ENCODE results near the gene CCL26.

The CCL26 gene

GRCh38 chr7:75813781-75814236, 41.8 kb upstream of the CCL26 start, which contains the start of gene CCL24:
Gene CCL24, minus strand, starts transcription at chr7:75813806. Its CDS starts 91 bp downstream, at chr7:75813715.
- TF ChIP-seq, protein P1, sequence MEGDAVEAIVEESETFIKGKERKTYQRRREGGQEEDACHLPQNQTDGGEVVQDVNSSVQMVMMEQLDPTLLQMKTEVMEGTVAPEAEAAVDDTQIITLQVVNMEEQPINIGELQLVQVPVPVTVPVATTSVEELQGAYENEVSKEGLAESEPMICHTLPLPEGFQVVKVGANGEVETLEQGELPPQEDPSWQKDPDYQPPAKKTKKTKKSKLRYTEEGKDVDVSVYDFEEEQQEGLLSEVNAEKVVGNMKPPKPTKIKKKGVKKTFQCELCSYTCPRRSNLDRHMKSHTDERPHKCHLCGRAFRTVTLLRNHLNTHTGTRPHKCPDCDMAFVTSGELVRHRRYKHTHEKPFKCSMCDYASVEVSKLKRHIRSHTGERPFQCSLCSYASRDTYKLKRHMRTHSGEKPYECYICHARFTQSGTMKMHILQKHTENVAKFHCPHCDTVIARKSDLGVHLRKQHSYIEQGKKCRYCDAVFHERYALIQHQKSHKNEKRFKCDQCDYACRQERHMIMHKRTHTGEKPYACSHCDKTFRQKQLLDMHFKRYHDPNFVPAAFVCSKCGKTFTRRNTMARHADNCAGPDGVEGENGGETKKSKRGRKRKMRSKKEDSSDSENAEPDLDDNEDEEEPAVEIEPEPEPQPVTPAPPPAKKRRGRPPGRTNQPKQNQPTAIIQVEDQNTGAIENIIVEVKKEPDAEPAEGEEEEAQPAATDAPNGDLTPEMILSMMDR (conservative IDR thresholded peaks at IDR 0.05) = no peak

DNA sequence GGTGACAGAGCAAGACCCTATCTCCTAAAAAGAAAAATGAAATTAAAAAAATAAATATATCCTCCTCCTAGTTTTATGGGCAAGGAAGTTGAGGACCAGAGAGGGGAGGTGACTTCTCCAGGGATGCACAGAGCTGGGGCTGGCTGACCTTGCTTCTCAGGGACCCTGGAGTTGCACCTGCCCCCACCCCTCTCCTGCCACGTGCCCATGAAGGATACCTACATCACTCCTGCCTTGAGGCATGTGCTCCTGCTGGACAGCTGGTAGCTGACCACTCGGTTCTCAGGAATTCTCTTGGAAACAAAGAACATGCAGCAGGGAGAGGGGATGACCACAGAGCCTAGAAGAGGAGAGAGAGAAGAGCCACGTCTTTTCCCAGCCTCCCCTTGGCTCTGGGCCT, 41.1 kb upstream of the CCL26 start:
- H3K27ac ChIP-seq = no peak overlapping the region
- TF ChIP-seq, protein P1 (conservative IDR thresholded peaks at IDR 0.05) = no peak

More at GRCh38 chr7:75813781-75814236, 41.8 kb upstream of the CCL26 start, which contains the start of gene CCL24:
- H3K27ac ChIP-seq = no peak within 1 kb of the TSS

DNA sequence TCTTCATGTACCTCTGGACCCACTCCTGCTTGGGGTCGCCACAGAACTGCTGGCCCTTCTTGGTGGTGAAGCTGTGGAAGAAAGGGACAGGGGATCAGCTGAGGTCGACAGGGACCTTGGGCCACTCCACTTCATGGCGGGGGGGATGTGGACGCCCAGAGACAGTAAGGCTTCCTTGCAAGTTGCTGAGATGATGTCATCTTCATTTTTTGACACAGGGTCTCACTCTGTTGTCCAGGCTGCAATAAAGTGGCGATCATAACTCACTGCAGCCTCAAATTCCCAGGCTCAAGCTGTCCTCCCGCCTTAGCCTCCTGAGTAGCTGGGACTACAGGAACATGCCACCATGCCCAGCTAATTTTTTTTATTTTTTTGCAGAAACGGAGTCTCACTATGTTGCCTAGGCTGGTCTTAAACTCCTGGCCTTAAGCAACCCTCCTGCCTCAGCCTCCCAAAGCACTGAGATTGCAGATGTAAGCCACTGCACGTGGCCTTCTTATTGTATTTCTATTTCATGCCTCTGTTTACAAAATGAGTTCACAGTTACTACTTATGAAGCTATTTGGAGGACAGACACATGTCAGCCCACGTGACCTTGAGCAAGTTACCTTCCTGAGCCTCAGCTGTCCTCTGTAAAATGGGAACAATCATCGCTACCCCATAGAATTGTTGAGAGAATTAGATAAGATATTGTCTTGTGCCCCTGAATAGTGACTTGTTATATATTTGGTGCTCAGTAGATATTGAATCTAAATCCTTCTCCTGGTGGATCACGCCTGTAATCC, 40.1 kb upstream of the CCL26 start:
- TF ChIP-seq, protein P1 (conservative IDR thresholded peaks at IDR 0.05) = no peak
- H3K27ac ChIP-seq = no peak overlapping the region

DNA sequence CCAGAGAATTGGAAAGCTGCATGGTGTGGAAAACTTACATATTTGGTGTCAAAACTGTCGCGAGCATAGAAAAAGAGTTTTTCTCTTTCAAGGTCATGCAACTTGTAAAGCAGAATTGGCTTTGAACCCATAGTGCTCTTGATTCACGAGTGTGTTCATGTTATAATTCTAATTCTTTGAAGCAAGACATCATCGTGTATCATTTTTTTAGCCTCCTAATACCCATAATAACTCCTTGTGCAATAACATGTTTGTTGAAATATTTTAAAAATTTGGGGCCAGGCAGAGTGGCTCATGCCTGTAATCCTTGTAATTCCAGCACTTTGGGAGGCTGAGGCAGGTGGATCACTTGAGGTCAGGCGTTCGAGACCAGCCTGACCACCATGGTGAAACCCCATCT, 37.4 kb upstream of the CCL26 start:
- TF ChIP-seq, protein P1 (conservative IDR thresholded peaks at IDR 0.05) = no peak
- no peak overlapping the region for H3K27ac ChIP-seq

- TF ChIP-seq, protein P1 (conservative IDR thresholded peaks at IDR 0.05) = no peak
- H3K27ac ChIP-seq = no peak overlapping the region
Measured at GRCh38 chr7:75808106-75808505, 36.1 kb upstream of the CCL26 start.

DNA sequence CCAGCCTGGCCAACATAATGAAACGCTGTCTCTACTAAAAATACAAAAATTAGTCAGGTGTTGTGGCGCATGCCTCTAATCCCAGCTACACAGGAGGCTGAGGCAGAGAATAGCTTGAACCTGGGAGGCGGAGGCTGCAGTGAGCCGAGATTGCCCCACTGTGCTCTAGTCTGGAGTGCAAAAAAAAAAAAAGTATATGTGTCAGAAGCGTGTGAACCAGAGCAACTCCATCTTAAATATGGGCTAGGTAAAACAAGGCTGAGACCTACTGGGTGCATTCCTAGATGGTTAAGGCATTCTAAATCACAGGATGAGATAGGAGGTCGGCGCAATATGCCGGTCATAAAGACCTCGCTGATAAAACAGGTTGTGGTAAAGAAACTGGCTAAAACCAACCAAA, 35.4 kb upstream of the CCL26 start:
- TF ChIP-seq, protein P1 (conservative IDR thresholded peaks at IDR 0.05) = no peak
- no peak overlapping the region for H3K27ac ChIP-seq

- TF ChIP-seq, protein P1 (conservative IDR thresholded peaks at IDR 0.05) = no peak
- H3K27ac ChIP-seq = no peak overlapping the region
Measured at GRCh38 chr7:75806560-75807307, 34.7 kb upstream of the CCL26 start.
